Epithelial cell of esophagus (primary cell): Measurements from ENCODE around the gene MRPL9.

Experiments used
- DNase-seq: peaks from one replicate; pipeline ENCODE4 v3.0.0; 2010; ENCODE audit warnings: low read depth
- H3K4me3 ChIP-seq: 2 replicates; pipeline ENCODE4 v1.5.1; 2011; ENCODE audit warnings: mild to moderate bottlenecking, low read length, control low read depth
- TF ChIP-seq, protein P1 (sequence below): IDR thresholded peaks from 2 replicates; pipeline ENCODE4 v1.5.1; 2011; ENCODE audit warnings: low read depth, mild to moderate bottlenecking, low read length, control low read depth, inconsistent platforms; ENCODE audit not compliant: insufficient read depth; ENCODE audit errors: missing control alignments

Gene MRPL9

GRCh38 chr1:151762941-151763921, at the start of gene MRPL9:
Gene MRPL9, minus strand, starts transcription at chr1:151763496. Its CDS starts 17 bp downstream, at chr1:151763479.
- DNase-seq: peak; percentile 76
- peak within 1 kb of the TSS; percentile 80 for H3K4me3 ChIP-seq
- TF ChIP-seq, protein P1, sequence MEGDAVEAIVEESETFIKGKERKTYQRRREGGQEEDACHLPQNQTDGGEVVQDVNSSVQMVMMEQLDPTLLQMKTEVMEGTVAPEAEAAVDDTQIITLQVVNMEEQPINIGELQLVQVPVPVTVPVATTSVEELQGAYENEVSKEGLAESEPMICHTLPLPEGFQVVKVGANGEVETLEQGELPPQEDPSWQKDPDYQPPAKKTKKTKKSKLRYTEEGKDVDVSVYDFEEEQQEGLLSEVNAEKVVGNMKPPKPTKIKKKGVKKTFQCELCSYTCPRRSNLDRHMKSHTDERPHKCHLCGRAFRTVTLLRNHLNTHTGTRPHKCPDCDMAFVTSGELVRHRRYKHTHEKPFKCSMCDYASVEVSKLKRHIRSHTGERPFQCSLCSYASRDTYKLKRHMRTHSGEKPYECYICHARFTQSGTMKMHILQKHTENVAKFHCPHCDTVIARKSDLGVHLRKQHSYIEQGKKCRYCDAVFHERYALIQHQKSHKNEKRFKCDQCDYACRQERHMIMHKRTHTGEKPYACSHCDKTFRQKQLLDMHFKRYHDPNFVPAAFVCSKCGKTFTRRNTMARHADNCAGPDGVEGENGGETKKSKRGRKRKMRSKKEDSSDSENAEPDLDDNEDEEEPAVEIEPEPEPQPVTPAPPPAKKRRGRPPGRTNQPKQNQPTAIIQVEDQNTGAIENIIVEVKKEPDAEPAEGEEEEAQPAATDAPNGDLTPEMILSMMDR: peak; percentile 1

DNA sequence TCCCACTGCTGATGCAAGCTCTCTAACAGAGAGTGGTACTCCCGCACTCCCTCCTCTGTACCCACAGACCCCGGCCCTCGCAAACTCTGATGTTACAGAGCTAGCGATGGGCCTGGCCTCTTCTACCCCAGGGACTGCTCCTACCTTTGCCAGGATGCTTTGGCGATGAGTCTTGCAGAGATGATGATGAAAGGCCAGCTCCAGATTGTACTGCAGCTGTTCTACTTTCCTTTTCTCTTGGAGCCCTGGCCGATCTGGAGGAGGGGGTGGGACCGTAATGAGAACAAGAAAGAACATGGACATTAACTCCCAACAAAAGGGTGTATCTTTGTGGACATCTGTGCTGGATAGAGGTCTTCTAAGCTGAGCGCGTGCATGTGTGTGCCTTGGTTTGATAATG, 47.9 kb upstream of the MRPL9 start:
- no peak for DNase-seq
- no peak overlapping the region for H3K4me3 ChIP-seq
- TF ChIP-seq, protein P1: no peak

DNA sequence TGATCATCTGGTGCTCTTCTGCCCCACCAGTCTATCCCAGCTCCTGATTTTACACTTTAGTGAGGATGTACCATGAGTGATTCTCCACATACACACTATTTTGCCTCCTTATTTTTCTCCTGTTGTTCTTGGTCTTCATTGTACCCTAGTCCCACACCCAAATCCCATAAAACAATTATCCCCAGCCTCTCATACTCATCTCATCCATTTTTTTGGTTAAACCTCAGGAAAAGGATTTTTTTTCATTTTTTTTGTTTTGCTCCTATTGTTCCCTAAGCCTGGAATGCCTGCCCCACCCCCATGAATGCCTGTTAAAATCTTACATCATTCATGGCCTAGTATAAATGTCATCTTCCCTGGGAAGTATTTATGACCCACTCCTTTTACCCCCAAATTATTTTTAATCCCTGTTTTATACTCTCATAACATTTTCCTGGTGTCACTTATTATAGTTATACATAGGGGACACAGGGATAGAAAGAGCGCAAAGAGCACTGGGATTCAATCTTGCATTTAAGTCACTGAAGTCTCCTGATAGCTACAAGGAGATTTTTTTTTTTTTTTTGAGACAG, 46.8 kb upstream of the MRPL9 start:
- TF ChIP-seq, protein P1: no peak
- no peak for DNase-seq

GRCh38 chr1:151809290-151809984, 46.1 kb upstream of the MRPL9 start:
- no peak overlapping the region for H3K4me3 ChIP-seq
- DNase-seq: no peak
- TF ChIP-seq, protein P1: no peak

More for the DNA sequence above, 46.8 kb upstream of the MRPL9 start:
- no peak overlapping the region for H3K4me3 ChIP-seq

- H3K4me3 ChIP-seq: no peak overlapping the region
- DNase-seq: no peak
- TF ChIP-seq, protein P1: no peak
Measured at GRCh38 chr1:151807766-151808165, 44.5 kb upstream of the MRPL9 start.

- H3K4me3 ChIP-seq: no peak overlapping the region
- no peak for DNase-seq
- TF ChIP-seq, protein P1: no peak
Measured at GRCh38 chr1:151807131-151807530, 43.8 kb upstream of the MRPL9 start.
